ENCODE results near the gene PCDHA3.
"Not testable (repeated sequence)": the region's sequence is repeated elsewhere in the genome, so short reads cannot be mapped to it uniquely, and the experiment has no call there.

PCDHA3 gene

GRCh38 chr5:140821375-140822280 is 20.8 kb downstream of the PCDHA3 start, which contains the start of gene PCDHA5:
Gene PCDHA5 (plus strand): TSS chr5:140821613.
- no peak for DNase-seq

GRCh38 chr5:140822281-140822629 is 21.4 kb downstream of the PCDHA3 start:
- no peak for DNase-seq

GRCh38 chr5:140822969-140823368 is 22.1 kb downstream of the PCDHA3 start:
- DNase-seq = not testable (repeated sequence)

- DNase-seq = no peak
These were observed 22.6 kb downstream of the PCDHA3 start for GRCh38 chr5:140823475-140823874.

GRCh38 chr5:140827704-140828361 is 27.0 kb downstream of the PCDHA3 start, which contains the start of gene PCDHA6:
Gene PCDHA6 (plus strand): TSS chr5:140827960. CDS start chr5:140828092, 132 bp downstream.
- DNase-seq = peak; percentile 2

- no peak for DNase-seq
These were observed 27.5 kb downstream of the PCDHA3 start for GRCh38 chr5:140828362-140828737.

GRCh38 chr5:140829511-140830501 is 28.9 kb downstream of the PCDHA3 start:
- DNase-seq = not testable (repeated sequence)

GRCh38 chr5:140833993-140834392 is 33.1 kb downstream of the PCDHA3 start, which contains the start of gene PCDHA7:
Gene PCDHA7 (plus strand): TSS chr5:140834269. CDS start chr5:140834384, 115 bp downstream.
- peak; percentile 18 for DNase-seq

GRCh38 chr5:140834439-140835008 is 33.7 kb downstream of the PCDHA3 start:
- DNase-seq = not testable (repeated sequence)

- DNase-seq = no peak
These were observed 35.0 kb downstream of the PCDHA3 start for GRCh38 chr5:140835622-140836510.

- DNase-seq = no peak
These were observed 40.4 kb downstream of the PCDHA3 start, which contains the start of gene PCDHA8 for GRCh38 chr5:140840978-140841962. Gene PCDHA8 (plus strand): TSS chr5:140841187. CDS start chr5:140841322, 135 bp downstream.

- DNase-seq = no peak
These were observed 42.2 kb downstream of the PCDHA3 start for GRCh38 chr5:140842798-140843733.

- DNase-seq = not testable (repeated sequence)
These were observed 47.6 kb downstream of the PCDHA3 start, which contains the start of gene PCDHA9 for GRCh38 chr5:140848139-140849102. Gene PCDHA9 (plus strand): TSS chr5:140848382. CDS start chr5:140848496, 114 bp downstream.

GRCh38 chr5:140849831-140850634 is 49.2 kb downstream of the PCDHA3 start:
- not testable (repeated sequence) for DNase-seq

Data from fibroblast of skin of back (primary cell).